Mesothelial cell of epicardium (in vitro differentiated cells): ENCODE measurements around the gene TLE5. TPM values are rescaled to one million over a fixed set of nuclear protein-coding genes. Genes with fewer than 3 reads are reported as not detected.

Source experiments
- DNase-seq, 2 experiments: peaks; one replicate each; pipeline ENCODE4 v3.0.0; 2021; ENCODE audit warnings: low spot score in 2 of 2; ENCODE audit not compliant: unreplicated experiment in 2 of 2
- H3K27ac Mint-ChIP-seq: 2 replicates; pipeline ENCODE4 v1.8.0; 2021; ENCODE audit warnings: mixed read lengths
- H3K27me3 Mint-ChIP-seq: 2 replicates; pipeline ENCODE4 v1.8.0; 2021; ENCODE audit warnings: low read depth, mixed read lengths
- H3K36me3 Mint-ChIP-seq: 2 replicates; pipeline ENCODE4 v1.8.0; 2021; ENCODE audit warnings: mixed read lengths
- H3K4me1 Mint-ChIP-seq: 2 replicates; pipeline ENCODE4 v1.8.0; 2021; ENCODE audit warnings: mixed read lengths
- H3K4me3 Mint-ChIP-seq: 2 replicates; pipeline ENCODE4 v1.8.0; 2021; ENCODE audit warnings: mild to moderate bottlenecking, moderate library complexity, mixed read lengths
- H3K9me3 Mint-ChIP-seq: 2 replicates; pipeline ENCODE4 v1.8.0; 2021; ENCODE audit warnings: mixed read lengths
- total RNA-seq: library from RNA; stranded (reverse); gene quantifications from 3 replicates; pipeline ENCODE4 v1.2.1, GENCODE V29; 2021
- TF ChIP-seq, protein P1 (sequence below): fragments of 200-600 bp; sonication (generic); IDR thresholded peaks from one replicate; pipeline ENCODE4 v1.5.0; 2021; ENCODE audit warnings: antibody characterized with exemption; ENCODE audit not compliant: unreplicated experiment

Gene TLE5
- total RNA-seq, 1 donor from 2014 or later, result 417 TPM

DNA sequence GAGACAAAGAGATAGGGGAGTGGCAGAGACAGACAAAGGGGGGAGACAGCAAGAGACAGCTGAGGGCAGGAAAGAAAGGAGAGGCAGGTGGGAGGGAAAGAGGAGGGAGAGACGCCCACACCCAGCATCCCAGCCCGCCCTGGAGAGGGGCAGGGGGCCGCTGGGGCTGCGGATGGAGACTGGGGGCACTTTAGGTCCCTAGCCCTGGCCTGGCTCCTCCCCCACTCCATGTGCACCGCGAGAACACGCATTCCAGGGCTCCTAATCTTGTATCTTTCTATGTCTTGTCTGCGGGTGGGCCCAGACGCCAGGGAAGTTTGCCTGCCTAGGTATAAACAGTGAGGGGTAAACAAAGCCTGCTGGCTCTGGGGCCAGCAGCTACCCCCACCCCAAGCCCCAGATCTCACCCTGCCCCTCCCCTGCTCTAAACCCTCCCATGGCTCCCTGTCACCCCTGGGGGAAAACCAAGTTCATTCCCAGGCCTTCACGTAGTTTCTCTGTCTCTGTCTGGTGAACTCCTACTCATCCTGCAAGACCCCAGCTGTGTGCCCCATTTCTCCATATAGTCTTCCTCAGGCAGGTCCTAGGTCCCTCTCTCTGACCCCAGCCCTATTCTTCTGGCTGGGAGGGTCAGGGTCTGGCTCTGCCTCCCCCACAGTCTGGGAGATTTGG lies 5.7 kb downstream of the TLE5 start:
- peak in 1 of 2 experiments; percentile 62 for DNase-seq
- H3K4me3 Mint-ChIP-seq, result peak overlapping the region; percentile 33
- H3K27me3 Mint-ChIP-seq, result no peaks in the 10 kb centered on the region
- TF ChIP-seq, protein P1, sequence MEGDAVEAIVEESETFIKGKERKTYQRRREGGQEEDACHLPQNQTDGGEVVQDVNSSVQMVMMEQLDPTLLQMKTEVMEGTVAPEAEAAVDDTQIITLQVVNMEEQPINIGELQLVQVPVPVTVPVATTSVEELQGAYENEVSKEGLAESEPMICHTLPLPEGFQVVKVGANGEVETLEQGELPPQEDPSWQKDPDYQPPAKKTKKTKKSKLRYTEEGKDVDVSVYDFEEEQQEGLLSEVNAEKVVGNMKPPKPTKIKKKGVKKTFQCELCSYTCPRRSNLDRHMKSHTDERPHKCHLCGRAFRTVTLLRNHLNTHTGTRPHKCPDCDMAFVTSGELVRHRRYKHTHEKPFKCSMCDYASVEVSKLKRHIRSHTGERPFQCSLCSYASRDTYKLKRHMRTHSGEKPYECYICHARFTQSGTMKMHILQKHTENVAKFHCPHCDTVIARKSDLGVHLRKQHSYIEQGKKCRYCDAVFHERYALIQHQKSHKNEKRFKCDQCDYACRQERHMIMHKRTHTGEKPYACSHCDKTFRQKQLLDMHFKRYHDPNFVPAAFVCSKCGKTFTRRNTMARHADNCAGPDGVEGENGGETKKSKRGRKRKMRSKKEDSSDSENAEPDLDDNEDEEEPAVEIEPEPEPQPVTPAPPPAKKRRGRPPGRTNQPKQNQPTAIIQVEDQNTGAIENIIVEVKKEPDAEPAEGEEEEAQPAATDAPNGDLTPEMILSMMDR, result no peak
- H3K4me1 Mint-ChIP-seq, result peaks cover 45% of the 10 kb centered on the region
- H3K36me3 Mint-ChIP-seq, result peaks cover 17% of the 10 kb centered on the region
- H3K9me3 Mint-ChIP-seq, result no peaks in the 10 kb centered on the region
- H3K27ac Mint-ChIP-seq, result peak overlapping the region; percentile 93

DNA sequence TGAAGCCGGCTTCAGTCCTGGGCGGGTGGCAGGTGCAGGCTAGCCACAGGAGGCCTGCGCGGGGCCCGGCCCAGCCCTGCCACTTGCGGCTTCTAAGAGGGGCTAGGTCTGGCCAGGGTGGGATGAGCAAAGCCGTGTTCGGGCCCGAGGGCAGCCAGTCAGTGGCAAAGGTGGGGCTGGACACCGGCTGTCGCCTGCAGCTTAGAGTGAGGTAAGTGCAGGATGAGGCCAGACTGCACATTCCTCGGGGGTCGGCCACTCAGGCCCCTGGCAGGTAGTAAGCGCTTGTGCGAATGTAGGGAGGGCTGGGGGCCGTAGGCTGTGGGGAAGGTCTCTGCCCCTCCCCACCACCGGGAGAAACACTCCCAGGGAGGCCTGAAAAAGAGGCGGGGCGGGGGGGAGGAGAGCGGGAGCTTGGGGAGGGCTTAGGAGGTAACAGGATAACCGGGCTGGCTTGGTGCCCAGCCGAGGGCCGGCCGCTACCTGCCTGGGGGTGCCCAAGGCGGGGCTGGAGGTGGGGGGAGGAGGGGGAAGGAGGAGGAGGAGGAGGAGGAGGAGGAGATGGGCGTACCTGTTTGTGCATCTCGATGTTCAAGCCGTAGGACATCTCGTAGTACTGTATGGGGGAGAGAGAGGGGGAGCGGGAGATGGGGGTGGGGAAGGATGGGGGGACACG lies 6.4 kb downstream of the TLE5 start:
- Mint-ChIP-seq H3K27me3 (no peaks in the 10 kb centered on the region), H3K27ac (peak overlapping the region; percentile 93), H3K4me3 (peak overlapping the region; percentile 13), H3K4me1 (peaks cover 43% of the 10 kb centered on the region), H3K36me3 (peaks cover 17% of the 10 kb centered on the region), H3K9me3 (no peaks in the 10 kb centered on the region)
- TF ChIP-seq, protein P1, result no peak
- DNase-seq, result peak in 1 of 2 experiments; percentile 78

DNA sequence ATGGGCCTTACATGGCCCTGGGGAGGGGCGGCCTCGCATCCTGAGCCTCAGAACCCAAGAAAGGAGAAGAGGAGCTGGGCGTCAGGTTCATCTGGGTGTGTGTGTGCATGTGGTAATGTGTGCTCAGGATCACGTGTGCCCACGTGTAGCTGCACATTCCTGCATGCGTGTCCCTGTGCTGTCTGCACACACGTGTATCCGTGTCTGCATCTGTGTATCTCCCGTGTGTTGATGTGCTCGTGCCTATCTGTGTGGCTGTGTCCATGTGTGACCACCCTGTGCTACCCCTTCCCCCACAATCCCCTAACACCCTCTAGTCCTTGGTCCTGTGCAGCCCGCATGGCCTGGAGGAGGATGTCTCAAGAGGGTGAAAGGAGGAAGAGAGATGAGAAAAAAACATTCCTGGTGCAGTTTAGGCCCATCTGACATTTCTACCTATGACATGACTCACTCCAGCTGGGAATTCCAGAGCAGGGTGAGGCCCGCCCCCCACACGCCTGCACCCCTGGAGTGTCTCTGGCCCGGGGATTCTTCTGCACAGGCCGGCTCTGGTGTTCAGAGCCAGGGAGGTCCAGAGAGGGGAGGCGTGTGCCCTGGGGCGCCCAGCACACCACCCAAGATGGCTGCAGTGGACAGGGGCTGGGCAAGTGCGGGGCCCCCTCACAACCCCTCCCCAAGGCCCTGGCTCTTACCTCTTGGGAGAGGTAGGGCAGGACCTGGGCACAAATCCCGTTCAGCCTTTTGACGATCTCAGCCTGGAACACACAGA lies 7.1 kb downstream of the TLE5 start:
- H3K27ac Mint-ChIP-seq, result peak overlapping the region; percentile 90
- no peak for DNase-seq
- no peaks in the 10 kb centered on the region for H3K27me3 Mint-ChIP-seq
- no peaks in the 10 kb centered on the region for H3K9me3 Mint-ChIP-seq
- H3K4me1 Mint-ChIP-seq, result peaks cover 39% of the 10 kb centered on the region
- peaks cover 17% of the 10 kb centered on the region for H3K36me3 Mint-ChIP-seq
- H3K4me3 Mint-ChIP-seq, result peak overlapping the region; percentile 20
- TF ChIP-seq, protein P1, result no peak

DNA sequence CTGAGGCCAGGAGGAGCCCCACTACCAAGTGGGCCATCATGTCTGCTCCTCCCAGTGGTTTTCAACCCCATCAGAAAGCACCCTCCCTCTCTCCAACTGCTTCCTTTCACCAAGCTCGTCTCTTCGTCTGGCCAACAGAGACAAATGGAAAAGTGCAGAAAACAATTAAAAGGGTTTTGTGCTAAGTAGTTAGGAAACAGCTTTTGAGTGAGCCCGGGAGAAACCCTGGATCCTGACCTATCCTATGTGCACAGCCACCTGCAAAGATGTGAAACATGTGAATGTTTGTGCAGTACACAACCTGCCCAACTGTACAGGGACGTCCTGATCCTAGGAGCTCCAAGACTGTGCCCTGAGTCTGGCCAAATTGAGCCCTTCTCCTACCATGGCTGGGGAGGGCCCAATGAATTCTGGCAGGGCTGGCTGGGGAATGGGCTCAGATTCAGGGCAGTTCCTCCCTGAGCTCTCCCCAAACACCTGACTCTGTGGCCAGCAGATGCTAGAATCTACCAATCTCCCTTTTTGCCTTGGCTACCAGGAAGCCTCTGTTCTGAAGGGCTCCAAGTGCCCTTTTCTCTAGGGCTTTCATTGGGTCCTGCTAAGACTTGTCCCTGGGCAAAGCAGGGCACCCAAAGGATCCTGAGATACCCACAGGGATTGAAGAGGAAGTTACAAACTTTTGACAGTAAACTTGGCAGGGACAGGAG lies 7.9 kb downstream of the TLE5 start:
- H3K27me3 Mint-ChIP-seq, result no peaks in the 10 kb centered on the region
- H3K27ac Mint-ChIP-seq, result peak overlapping the region; percentile 90
- no peak for DNase-seq
- H3K9me3 Mint-ChIP-seq, result no peaks in the 10 kb centered on the region
- no peak overlapping the region for H3K4me3 Mint-ChIP-seq
- peaks cover 17% of the 10 kb centered on the region for H3K36me3 Mint-ChIP-seq
- H3K4me1 Mint-ChIP-seq, result peaks cover 35% of the 10 kb centered on the region
- TF ChIP-seq, protein P1, result no peak

DNA sequence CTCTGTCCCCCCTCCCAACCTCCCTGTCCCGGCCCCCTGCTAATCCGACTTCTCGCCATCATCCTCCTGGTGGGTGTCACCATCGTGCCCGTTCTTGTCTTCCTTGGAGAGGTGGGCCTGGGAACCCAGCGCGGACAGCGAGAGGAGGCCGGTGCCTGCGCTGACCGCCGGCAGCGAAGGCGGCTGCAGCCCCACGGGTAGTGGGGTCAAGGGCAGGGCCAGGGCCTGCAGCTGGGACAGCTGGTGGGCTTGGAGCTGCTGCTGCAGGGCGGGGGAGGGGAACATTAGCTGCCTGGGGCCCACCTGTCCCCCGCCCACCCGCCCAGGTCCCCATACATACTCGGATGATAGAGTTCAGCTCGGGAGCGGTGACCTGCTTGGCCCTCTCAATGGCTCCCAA lies 8.5 kb downstream of the TLE5 start:
- H3K4me1 Mint-ChIP-seq, result peaks cover 38% of the 10 kb centered on the region
- no peak overlapping the region for H3K4me3 Mint-ChIP-seq
- H3K27me3 Mint-ChIP-seq, result no peaks in the 10 kb centered on the region
- H3K36me3 Mint-ChIP-seq, result peaks cover 17% of the 10 kb centered on the region
- TF ChIP-seq, protein P1, result no peak
- H3K27ac Mint-ChIP-seq, result no peak overlapping the region
- no peak for DNase-seq
- H3K9me3 Mint-ChIP-seq, result no peaks in the 10 kb centered on the region
